K562 (cell line): ENCODE measurements around the gene SKIC8. TPM values are rescaled to one million over a fixed set of nuclear protein-coding genes. Genes with fewer than 3 reads are reported as not detected.

Experiments
- ATAC-seq: fragments of 200-7000 bp; cut with Tn5 transposase; 3 replicates; pipeline ENCODE4 v1.9.1; 2020; ENCODE audit warnings: moderate library complexity
- BruUV-seq: library from RNA; stranded (reverse); fragments of 400-500 nt; replicated peaks from 2 replicates; lab custom pipeline; 2021; lab: Mats Ljungman, UMichigan
- CTCF ChIA-PET: fragments of 300-600 bp; formaldehyde crosslinking; extraction: SDS; loops from one replicate; lab custom pipeline; 2021; ENCODE audit warnings: low intra/inter-chr PET ratio; lab: Yijun Ruan, JAX
- POLR2A ChIA-PET: fragments of 300-600, 350-650 bp; sonication (Branson Sonifier 250); formaldehyde crosslinking; extraction: SDS; loops from one replicate; lab custom pipeline; 2021; ENCODE audit warnings: antibody characterized with exemption, inconsistent platforms; lab: Yijun Ruan, JAX
- DNase-seq, 4 experiments: peaks; one replicate each; pipeline versions ENCODE4 v3.0.0 to v3.0.0-alpha.2; 2011 to 2018; ENCODE audit warnings: low spot score in 3 of 4, mixed read lengths in 3 of 4; ENCODE audit errors: extremely low read depth in 1 of 4
- FAIRE-seq: peaks from 2 replicates; lab custom pipeline; 2011; peaks lifted over from hg19 to GRCh38; lab: Jason Lieb, UNC
- H2AFZ ChIP-seq: 2 replicates; pipeline ENCODE4 v1.6.0; 2011; ENCODE audit warnings: low read depth, low read length, control low read depth, inconsistent platforms
- H3K27ac ChIP-seq: fragments of 200-600 bp; 3 replicates; pipeline ENCODE4 v1.8.0; 2011; ENCODE audit warnings: low read depth, mild to moderate bottlenecking, control low read depth, inconsistent platforms, low read length, moderate library complexity, mixed read lengths; ENCODE audit errors: extremely low read depth
- H3K27me3 ChIP-seq, 2 experiments: fragments of 300-600 bp in 1 of 2; 2 replicates in 1 of 2; 3 replicates in 1 of 2; pipeline versions ENCODE4 v1.6.0 to v1.8.0; 2011; ENCODE audit warnings: inconsistent platforms in 2 of 2, low read length in 2 of 2, mild to moderate bottlenecking in 1 of 2, mixed read lengths in 1 of 2, moderate library complexity in 1 of 2; ENCODE audit not compliant: control insufficient read depth in 2 of 2, insufficient read depth in 2 of 2
- H3K36me3 ChIP-seq: fragments of 300-600 bp; 3 replicates; pipeline ENCODE4 v1.8.0; 2011; ENCODE audit warnings: mild to moderate bottlenecking, low read length, inconsistent platforms; ENCODE audit not compliant: control insufficient read depth, insufficient read depth
- H3K4me1 ChIP-seq, 2 experiments: fragments of 200-600 bp in 1 of 2; replicated peaks in 1 of 2; 2 replicates in 1 of 2; 3 replicates in 1 of 2; pipeline versions ENCODE4 v1.5.1 to v1.8.0; 2011; ENCODE audit warnings: inconsistent platforms in 2 of 2, low read length in 2 of 2, mild to moderate bottlenecking in 1 of 2, mixed read lengths in 1 of 2, moderate library complexity in 1 of 2; ENCODE audit not compliant: control insufficient read depth in 2 of 2, insufficient read depth in 2 of 2
- H3K4me2 ChIP-seq: 2 replicates; pipeline ENCODE4 v1.6.1; 2011; ENCODE audit warnings: low read length, control low read depth, inconsistent platforms, mixed read lengths; ENCODE audit not compliant: insufficient read depth
- H3K4me3 ChIP-seq: fragments of 200-600 bp; sonication (generic), shearing (Covaris generic); 2 replicates; pipeline ENCODE4 v1.5.1; 2016; ENCODE audit warnings: control low read depth, inconsistent platforms
- H3K79me2 ChIP-seq: fragments of 200-600 bp; 3 replicates; pipeline ENCODE4 v1.8.0; 2011; ENCODE audit warnings: low read length, inconsistent platforms; ENCODE audit not compliant: control insufficient read depth, insufficient read depth
- H3K9ac ChIP-seq, 2 experiments: 2 replicates each; pipeline versions ENCODE4 v1.6.0 to v1.6.1; 2011; ENCODE audit warnings: low read depth in 2 of 2, low read length in 2 of 2, control low read depth in 1 of 2, inconsistent platforms in 1 of 2, mild to moderate bottlenecking in 1 of 2, mixed read lengths in 1 of 2; ENCODE audit not compliant: insufficient read depth in 1 of 2
- H3K9me1 ChIP-seq: one replicate; pipeline ENCODE4 v1.6.0; 2011; ENCODE audit warnings: inconsistent platforms, mild to moderate bottlenecking, low read length, moderate library complexity; ENCODE audit not compliant: control insufficient read depth, insufficient read depth
- H3K9me3 ChIP-seq: replicated peaks from 2 replicates; pipeline ENCODE4 v1.5.1; 2011; ENCODE audit warnings: low read depth, low read length, inconsistent platforms; ENCODE audit not compliant: control insufficient read depth, insufficient read depth
- H4K20me1 ChIP-seq: replicated peaks from 2 replicates; pipeline ENCODE4 v1.6.1; 2011; ENCODE audit warnings: low read length, inconsistent platforms, mixed read lengths; ENCODE audit not compliant: control insufficient read depth, insufficient read depth
- EP400 ChIP-seq: fragments of 450-650 bp; IDR thresholded peaks from 2 replicates; pipeline ENCODE4 v1.6.1; 2017; ENCODE audit warnings: antibody characterized with exemption, mild to moderate bottlenecking, moderate library complexity
- JUN ChIP-seq, 2 experiments: sonication (generic) in 1 of 2; formaldehyde crosslinking in 1 of 2; IDR thresholded peaks; 2 replicates each; pipeline versions ENCODE4 v1.6.1 to v1.8.0; 2012 to 2022; ENCODE audit warnings: borderline replicate concordance in 2 of 2, mild to moderate bottlenecking in 2 of 2, improper control_type of control experiment in 1 of 2, low read depth in 1 of 2, low read length in 1 of 2, missing genetic modification reagents in 1 of 2
- JUND ChIP-seq, 2 experiments: IDR thresholded peaks; 2 replicates in 1 of 2; 3 replicates in 1 of 2; pipeline ENCODE4 v1.6.1; 2011; ENCODE audit warnings: borderline replicate concordance in 2 of 2, low read depth in 2 of 2, low read length in 2 of 2, improper control_type of control experiment in 1 of 2, missing biosample characterization in 1 of 2, missing genetic modification characterization in 1 of 2, missing genetic modification reagents in 1 of 2
- MYC ChIP-seq, 2 experiments: fragments of 250-450 bp in 1 of 2; sonication (Bioruptor Pico) in 1 of 2; IDR thresholded peaks; 2 replicates each; pipeline versions ENCODE4 v1.5.1 to v1.6.1; 2012 to 2021; ENCODE audit warnings: low read depth in 2 of 2, borderline replicate concordance in 1 of 2, improper control_type of control experiment in 1 of 2, low read length in 1 of 2, mild to moderate bottlenecking in 1 of 2, moderate library complexity in 1 of 2
- SRF ChIP-seq, 2 experiments: fragments of 250-450, 450-650 bp in 1 of 2; sonication (Bioruptor Pico) in 1 of 2; sonication (generic) in 1 of 2; formaldehyde crosslinking; IDR thresholded peaks; 2 replicates each; pipeline versions ENCODE4 v1.5.0 to v1.5.1; 2020 to 2022; ENCODE audit warnings: mild to moderate bottlenecking in 1 of 2, missing genetic modification reagents in 1 of 2
- WGBS: fragments of 100-300 bp; shearing (Covaris generic); methylation state at CpG from one replicate; pipeline ENCODE4 v1.1.6; 2016; ENCODE audit warnings: low coverage, mixed read lengths; ENCODE audit not compliant: insufficient coverage; ENCODE audit errors: missing lambda C conversion rate; 5-methylcytosine and 5-hydroxymethylcytosine counted together
- in situ Hi-C: fragments of 300-500 bp; cut with MboI; formaldehyde crosslinking; loops from 4 replicates; pipeline ENCODE4 v1.15.0; 2018; ENCODE audit warnings: inconsistent platforms, mixed read lengths
- intact Hi-C: fragments of 100-400 bp; cut with micrococcal nuclease; formaldehyde crosslinking; loops from 2 replicates; pipeline ENCODE4 v1.14.2; 2022
- polyA plus RNA-seq, 8 experiments: library from polyadenylated mRNA; depleted of rRNA in 4 of 8; stranded (reverse) in 5 of 8; unstranded in 3 of 8; fragments of >200 nt; fragmentation: Nextera tagmentation in 2 of 8; fragmentation: Illumina TruSeq in 1 of 8; extraction: Ambion mirVana in 2 of 8; extraction: Trizol in 1 of 8; gene quantifications; 2 replicates each; pipeline versions ENCODE4 v1.2.1 to v1.2.3, GENCODE V29; 2011 to 2014; ENCODE audit warnings: inconsistent platforms in 1 of 8, missing spikeins in 1 of 8
- total RNA-seq, 7 experiments: library from RNA; depleted of rRNA in 6 of 7; stranded (reverse); fragments of >200 nt in 6 of 7; fragmentation: Illumina TruSeq in 2 of 7; extraction: Trizol in 2 of 7; gene quantifications; 2 replicates each; pipeline versions ENCODE4 v1.2.1 to v1.2.3, GENCODE V29; 2011 to 2021; ENCODE audit warnings: low replicate concordance in 1 of 7
- TF ChIP-seq, protein P1 (sequence below), 2 experiments: fragments of 450-650 bp in 1 of 2; sonication (generic) in 1 of 2; formaldehyde crosslinking in 1 of 2; IDR thresholded peaks in 1 of 2; conservative IDR thresholded peaks in 1 of 2; 2 replicates each; pipeline versions ENCODE4 v1.6.1 to v1.8.1; 2016 to 2023; ENCODE audit warnings: mild to moderate bottlenecking in 2 of 2, moderate library complexity in 2 of 2, inconsistent platforms in 1 of 2, missing genetic modification reagents in 1 of 2
- TF ChIP-seq, protein P2 (sequence below): fragments of 250-450 bp; sonication (Bioruptor Pico); IDR thresholded peaks from 2 replicates; pipeline ENCODE4 v1.4.0; 2020
- TF ChIP-seq, protein P3 (sequence below): fragments of 450-650 bp; IDR thresholded peaks from 2 replicates; pipeline ENCODE4 v1.6.1; 2017; ENCODE audit warnings: antibody characterized with exemption, mild to moderate bottlenecking

Gene SKIC8
- total and polyA plus RNA-seq, 9 of the 15 experiments (the other 6 are each of a cell fraction or from before 2014, with no cell fraction given), result 79.5 to 389 (median 146) TPM

DNA sequence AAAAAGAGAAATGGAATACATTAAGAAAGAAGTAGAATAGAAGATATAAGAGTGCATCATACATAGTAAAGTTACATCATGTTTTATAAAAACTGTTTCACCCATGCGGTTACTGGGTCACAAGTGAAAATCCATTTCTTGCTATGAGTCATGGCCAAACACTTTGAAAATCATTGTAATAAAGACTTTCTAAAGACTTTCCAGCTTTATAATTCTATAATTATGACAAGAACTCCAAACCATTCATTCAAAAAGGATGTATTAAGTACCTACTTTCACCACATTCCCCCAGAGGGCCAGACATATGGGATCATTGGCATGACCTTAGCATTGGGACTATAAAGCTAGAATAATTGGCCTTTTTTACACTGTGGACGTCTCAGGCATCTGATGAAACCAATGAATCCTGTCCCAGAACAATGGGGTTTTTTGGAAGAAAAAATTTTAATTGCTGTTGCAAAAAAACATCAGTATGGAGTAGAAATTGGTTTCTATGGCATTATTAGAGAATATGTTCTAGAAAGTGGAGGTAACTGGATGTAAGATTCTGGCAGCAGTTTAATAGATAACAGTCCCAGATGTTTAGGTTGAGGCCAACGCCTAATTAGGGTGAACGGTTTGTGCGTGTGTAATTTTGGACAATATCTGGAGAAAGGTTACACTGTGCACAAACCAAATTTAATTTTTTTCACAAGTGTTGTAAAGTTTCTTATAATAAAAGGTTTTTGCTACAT lies 3.3 kb upstream of the SKIC8 start:
- peak overlapping the region; percentile 38 for H3K27ac ChIP-seq
- H3K36me3 ChIP-seq, result peaks cover 5% of the 10 kb centered on the region; the same call in 1 of the 3 replicates
- H2AFZ ChIP-seq, result peak overlapping the region; percentile 93
- no peaks in the 10 kb centered on the region for H3K9me3 ChIP-seq
- 9% methylated on average over 5 of the region's 5 CpGs for WGBS
- intact Hi-C loops (no loop called here), in situ Hi-C loops (no loop called here)
- H3K4me1 ChIP-seq, result peaks cover 39 to 49% of the 10 kb centered on the region in 2 experiments
- H4K20me1 ChIP-seq, result no peaks in the 10 kb centered on the region
- ChIA-PET CTCF (no interaction called here), POLR2A (interaction anchor here (0.7 to 1.2 kb wide), 3 partner anchors 9 to 125 kb away, joined by 3 to 4 read pairs (median 4); no protein-coding TSS in a partner anchor)
- no TSS peak for BruUV-seq
- H3K79me2 ChIP-seq, result peaks cover 21% of the 10 kb centered on the region
- H3K4me3 ChIP-seq, result no peak overlapping the region; the same call in 1 of the 2 replicates
- H3K9me1 ChIP-seq, result no peaks in the 10 kb centered on the region
- H3K9ac ChIP-seq, result peak overlapping the region in 1 of 2 experiments; percentile 71; a peak in 2 of 4 replicates
- ATAC-seq (no peak), FAIRE-seq (no peak), DNase-seq (peak in 1 of 4 experiments; percentile 29)
- no peaks in the 10 kb centered on the region for H3K27me3 ChIP-seq
- peak overlapping the region; percentile 81 for H3K4me2 ChIP-seq
- TF ChIP-seq, protein P1, sequence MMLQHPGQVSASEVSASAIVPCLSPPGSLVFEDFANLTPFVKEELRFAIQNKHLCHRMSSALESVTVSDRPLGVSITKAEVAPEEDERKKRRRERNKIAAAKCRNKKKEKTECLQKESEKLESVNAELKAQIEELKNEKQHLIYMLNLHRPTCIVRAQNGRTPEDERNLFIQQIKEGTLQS (IDR thresholded peaks at IDR 0.05), result peak; percentile 88
- TF ChIP-seq, protein P1 (CRISPR knock-in tag; conservative IDR thresholded peaks at IDR 0.05), result no peak
- peak; percentile 18; the same call in 1 of the 2 replicates for TF ChIP-seq MYC (IDR thresholded peaks at IDR 0.05; ENCODE audit: low read depth, low read length)
- TF ChIP-seq MYC (CRISPR knock-in tag; IDR thresholded peaks at IDR 0.05; ENCODE audit: borderline replicate concordance, low read depth), result no peak
- TF ChIP-seq, protein P2, sequence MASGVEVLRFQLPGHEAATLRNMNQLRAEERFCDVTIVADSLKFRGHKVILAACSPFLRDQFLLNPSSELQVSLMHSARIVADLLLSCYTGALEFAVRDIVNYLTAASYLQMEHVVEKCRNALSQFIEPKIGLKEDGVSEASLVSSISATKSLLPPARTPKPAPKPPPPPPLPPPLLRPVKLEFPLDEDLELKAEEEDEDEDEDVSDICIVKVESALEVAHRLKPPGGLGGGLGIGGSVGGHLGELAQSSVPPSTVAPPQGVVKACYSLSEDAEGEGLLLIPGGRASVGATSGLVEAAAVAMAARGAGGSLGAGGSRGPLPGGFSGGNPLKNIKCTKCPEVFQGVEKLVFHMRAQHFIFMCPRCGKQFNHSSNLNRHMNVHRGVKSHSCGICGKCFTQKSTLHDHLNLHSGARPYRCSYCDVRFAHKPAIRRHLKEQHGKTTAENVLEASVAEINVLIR (CRISPR knock-in tag), result no peak
- TF ChIP-seq, protein P3, sequence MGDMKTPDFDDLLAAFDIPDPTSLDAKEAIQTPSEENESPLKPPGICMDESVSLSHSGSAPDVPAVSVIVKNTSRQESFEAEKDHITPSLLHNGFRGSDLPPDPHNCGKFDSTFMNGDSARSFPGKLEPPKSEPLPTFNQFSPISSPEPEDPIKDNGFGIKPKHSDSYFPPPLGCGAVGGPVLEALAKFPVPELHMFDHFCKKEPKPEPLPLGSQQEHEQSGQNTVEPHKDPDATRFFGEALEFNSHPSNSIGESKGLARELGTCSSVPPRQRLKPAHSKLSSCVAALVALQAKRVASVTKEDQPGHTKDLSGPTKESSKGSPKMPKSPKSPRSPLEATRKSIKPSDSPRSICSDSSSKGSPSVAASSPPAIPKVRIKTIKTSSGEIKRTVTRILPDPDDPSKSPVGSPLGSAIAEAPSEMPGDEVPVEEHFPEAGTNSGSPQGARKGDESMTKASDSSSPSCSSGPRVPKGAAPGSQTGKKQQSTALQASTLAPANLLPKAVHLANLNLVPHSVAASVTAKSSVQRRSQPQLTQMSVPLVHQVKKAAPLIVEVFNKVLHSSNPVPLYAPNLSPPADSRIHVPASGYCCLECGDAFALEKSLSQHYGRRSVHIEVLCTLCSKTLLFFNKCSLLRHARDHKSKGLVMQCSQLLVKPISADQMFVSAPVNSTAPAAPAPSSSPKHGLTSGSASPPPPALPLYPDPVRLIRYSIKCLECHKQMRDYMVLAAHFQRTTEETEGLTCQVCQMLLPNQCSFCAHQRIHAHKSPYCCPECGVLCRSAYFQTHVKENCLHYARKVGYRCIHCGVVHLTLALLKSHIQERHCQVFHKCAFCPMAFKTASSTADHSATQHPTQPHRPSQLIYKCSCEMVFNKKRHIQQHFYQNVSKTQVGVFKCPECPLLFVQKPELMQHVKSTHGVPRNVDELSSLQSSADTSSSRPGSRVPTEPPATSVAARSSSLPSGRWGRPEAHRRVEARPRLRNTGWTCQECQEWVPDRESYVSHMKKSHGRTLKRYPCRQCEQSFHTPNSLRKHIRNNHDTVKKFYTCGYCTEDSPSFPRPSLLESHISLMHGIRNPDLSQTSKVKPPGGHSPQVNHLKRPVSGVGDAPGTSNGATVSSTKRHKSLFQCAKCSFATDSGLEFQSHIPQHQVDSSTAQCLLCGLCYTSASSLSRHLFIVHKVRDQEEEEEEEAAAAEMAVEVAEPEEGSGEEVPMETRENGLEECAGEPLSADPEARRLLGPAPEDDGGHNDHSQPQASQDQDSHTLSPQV, result peak; percentile 46; the same call in 1 of the 2 replicates
- 0 out of 2 replicates have a peak, but pooled peaks have one; percentile 10 for TF ChIP-seq JUN (IDR thresholded peaks at IDR 0.05; ENCODE audit: borderline replicate concordance, low read depth, low read length)
- TF ChIP-seq JUN (CRISPR knock-in tag; IDR thresholded peaks at IDR 0.05; ENCODE audit: borderline replicate concordance), result no peak
- peak; percentile 55 for TF ChIP-seq EP400
- peak in 1 of 2 experiments; percentile 68; a peak in 1 of 4 replicates for TF ChIP-seq SRF (CRISPR knock-in tag; IDR thresholded peaks at IDR 0.05)
- peak; percentile 63; the same call in 1 of the 2 replicates for TF ChIP-seq JUND (IDR thresholded peaks at IDR 0.05; ENCODE audit: borderline replicate concordance, low read depth, low read length)
- TF ChIP-seq JUND (tag; IDR thresholded peaks at IDR 0.05; ENCODE audit: borderline replicate concordance, low read depth, low read length), result 0 out of 3 replicates have a peak, but pooled peaks have one; percentile 6
